GM21390 (cell line): ENCODE data around the gene HDAC9.
"Not testable (repeated sequence)": the region's sequence is repeated elsewhere in the genome, so short reads cannot be mapped to it uniquely, and the experiment has no call there.

Experiments
- ATAC-seq: cut with Tn5 transposase; IDR thresholded peaks from one replicate; pipeline ENCODE4 v1.9.1; 2021; ENCODE audit not compliant: unreplicated experiment

HDAC9 gene

GRCh38 chr7:18996583-18996982, 501.0 kb downstream of the HDAC9 start:
- ATAC-seq = no peak

- ATAC-seq = no peak
Observed at GRCh38 chr7:18997477-18998150, 502.1 kb downstream of the HDAC9 start.

GRCh38 chr7:19000410-19000809, 504.9 kb downstream of the HDAC9 start:
- ATAC-seq = no peak

- ATAC-seq = no peak
Observed at GRCh38 chr7:19001854-19002253, 506.3 kb downstream of the HDAC9 start.

GRCh38 chr7:19009241-19009935, 513.8 kb downstream of the HDAC9 start:
- ATAC-seq = no peak

- no peak for ATAC-seq
Observed at GRCh38 chr7:19009936-19010280, 514.4 kb downstream of the HDAC9 start.

GRCh38 chr7:19011212-19011611, 515.7 kb downstream of the HDAC9 start:
- ATAC-seq = no peak

- no peak for ATAC-seq
Observed at GRCh38 chr7:19015098-19015497, 519.5 kb downstream of the HDAC9 start.

GRCh38 chr7:19016140-19016539, 520.6 kb downstream of the HDAC9 start:
- no peak for ATAC-seq

GRCh38 chr7:19017374-19017773, 521.8 kb downstream of the HDAC9 start:
- ATAC-seq = no peak

GRCh38 chr7:19020062-19020461, 524.5 kb downstream of the HDAC9 start:
- ATAC-seq = no peak

- ATAC-seq = no peak
Observed at GRCh38 chr7:19020711-19021110, 525.2 kb downstream of the HDAC9 start.

GRCh38 chr7:19023477-19023876, 527.9 kb downstream of the HDAC9 start:
- no peak for ATAC-seq

GRCh38 chr7:19024261-19024660, 528.7 kb downstream of the HDAC9 start:
- ATAC-seq = no peak

- ATAC-seq = no peak
Observed at GRCh38 chr7:19026888-19027287, 531.3 kb downstream of the HDAC9 start.

GRCh38 chr7:19030281-19030680, 534.7 kb downstream of the HDAC9 start:
- no peak for ATAC-seq

GRCh38 chr7:19032942-19033341, 537.4 kb downstream of the HDAC9 start:
- not testable (repeated sequence) for ATAC-seq

- peak; percentile 93 for ATAC-seq
Observed at GRCh38 chr7:19051767-19052375, 556.3 kb downstream of the HDAC9 start.
